Urinary bladder (tissue), 4 donors: Measurements from ENCODE around the gene H6PD. TPM values are rescaled to one million over a fixed set of nuclear protein-coding genes. Genes with fewer than 3 reads are reported as not detected.

ENCODE experiments used
- DNase-seq: peaks from one replicate; pipeline ENCODE4 v3.0.0-alpha.2; 2015; ENCODE audit errors: extremely low spot score
- H3K27ac ChIP-seq: one replicate; pipeline ENCODE4 v1.5.1; 2013; ENCODE audit warnings: low read depth, mild to moderate bottlenecking, moderate library complexity
- H3K36me3 ChIP-seq: one replicate; pipeline ENCODE4 v1.6.1; 2013; ENCODE audit warnings: mild to moderate bottlenecking, moderate library complexity; ENCODE audit not compliant: insufficient read depth
- H3K4me1 ChIP-seq: one replicate; pipeline ENCODE4 v1.6.1; 2013; ENCODE audit warnings: mild to moderate bottlenecking, moderate library complexity; ENCODE audit not compliant: insufficient read depth
- H3K4me3 ChIP-seq: one replicate; pipeline ENCODE4 v1.5.1; 2013; ENCODE audit warnings: low read depth, low read length
- WGBS: extraction: QIAGEN DNeasy Blood & Tissue Kit; methylation state at CpG from one replicate; pipeline ENCODE4 v1.1.7; 2013; 5-methylcytosine and 5-hydroxymethylcytosine counted together
- polyA plus RNA-seq: library from polyadenylated mRNA; stranded (reverse); fragments of 200-250 nt; gene quantifications from one replicate; pipeline ENCODE4 v1.2.3, GENCODE V29; 2013
- total RNA-seq: library from RNA; depleted of rRNA; stranded (reverse); fragments of >200 nt; gene quantifications from one replicate; pipeline ENCODE4 v1.2.3, GENCODE V29; 2014
- donor health status: healthy with polysubstance abuse.
- donor health status: healthy.

Gene H6PD
- total and polyA plus RNA-seq, 2 donors: 26.6 to 32.6 TPM

DNA sequence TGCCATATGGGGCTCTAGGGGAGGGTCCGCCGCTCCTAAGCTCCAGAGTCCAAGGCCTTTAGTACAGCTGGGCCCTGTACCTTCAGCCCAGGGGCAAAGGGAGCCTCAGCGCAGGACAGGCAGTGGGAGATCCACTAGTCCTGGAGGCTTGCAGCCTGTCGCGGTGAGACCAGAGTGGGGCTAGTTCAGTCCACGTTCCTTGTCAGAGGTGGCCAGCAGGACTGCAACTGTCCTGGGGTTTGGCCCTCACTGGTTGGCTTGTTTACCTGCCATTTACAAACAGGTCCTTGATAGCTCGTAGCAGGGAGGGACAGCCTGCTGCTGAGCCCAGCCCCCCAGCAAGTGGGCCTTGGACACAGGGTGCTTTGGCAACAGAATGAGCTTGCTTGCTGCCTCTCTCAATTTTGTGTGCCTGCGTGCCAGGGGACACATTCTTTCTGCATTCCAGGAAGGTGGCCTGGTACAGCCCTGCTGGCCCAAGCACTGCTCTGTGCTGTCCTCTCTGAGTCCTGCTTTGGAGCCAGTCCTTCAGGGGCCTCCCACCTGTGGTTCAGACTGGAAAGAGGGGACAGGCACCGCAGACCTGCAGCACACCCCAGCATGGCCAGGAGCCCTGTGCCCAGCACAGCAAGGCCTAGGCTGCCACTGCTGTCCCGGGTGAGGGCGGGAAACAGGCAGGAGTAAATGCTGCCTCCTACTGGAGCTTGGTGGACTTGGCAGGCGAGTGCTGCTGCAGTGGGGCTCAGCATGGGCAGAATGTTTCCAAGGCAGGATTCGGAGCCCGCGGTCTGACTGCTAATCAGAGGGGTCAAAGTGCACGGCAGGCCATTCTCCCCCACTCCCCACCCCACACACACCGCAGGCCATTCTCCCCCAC is 15.2 kb downstream of the H6PD start:
- no peaks in the 10 kb centered on the region for H3K4me1 ChIP-seq
- WGBS: 82% methylated on average over 17 of the region's 17 CpGs
- DNase-seq: no peak

DNA sequence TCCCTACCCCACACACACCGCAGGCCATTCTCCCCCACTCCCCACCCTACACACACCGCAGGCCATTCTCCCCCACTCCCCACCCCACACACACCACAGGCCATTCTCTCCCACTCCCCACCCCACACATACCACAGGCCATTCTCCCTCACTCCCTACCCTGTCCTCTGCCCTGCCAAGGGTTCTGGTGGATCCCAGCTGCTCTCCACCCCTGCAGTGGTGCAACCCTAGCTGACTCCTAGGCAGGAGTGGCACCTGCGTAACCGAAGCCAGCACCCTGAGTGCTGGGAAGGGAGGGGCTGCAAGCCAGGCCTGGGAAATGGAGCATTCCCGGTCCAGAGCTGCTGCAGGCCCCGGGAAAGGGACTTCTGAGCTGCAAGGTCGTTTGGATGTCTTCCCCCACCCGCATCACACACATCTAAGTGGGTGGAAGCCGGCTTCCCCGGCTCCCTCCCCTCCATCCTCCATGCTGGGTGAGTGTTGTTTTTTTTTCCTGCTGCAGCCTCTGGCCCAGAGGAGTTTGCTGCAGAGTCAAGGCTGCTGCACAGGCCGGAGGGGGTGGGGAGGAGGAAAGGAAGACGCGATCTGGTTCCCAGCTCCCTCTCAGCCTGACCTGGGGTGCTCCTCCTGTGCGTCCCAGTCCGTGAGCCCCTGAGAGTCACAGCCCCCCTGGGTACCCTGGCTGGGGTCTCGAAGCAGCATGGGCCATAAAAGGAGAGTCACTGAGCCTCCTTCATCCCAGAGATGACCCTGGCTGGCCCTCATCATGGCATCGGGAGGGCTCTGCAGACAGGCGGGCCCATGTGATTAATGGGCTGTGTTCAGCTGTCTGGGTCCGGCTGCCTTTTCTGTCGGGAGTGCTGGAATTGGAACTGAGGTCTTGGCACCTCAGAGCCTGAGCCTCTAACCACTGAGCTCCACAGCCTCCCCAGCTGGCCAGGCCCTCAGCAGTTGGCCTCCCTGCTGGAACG is 16.1 kb downstream of the H6PD start:
- Histone ChIP-seq H3K27ac (no peak overlapping the region), H3K36me3 (no peaks in the 10 kb centered on the region), H3K4me3 (no peak overlapping the region), H3K4me1 (no peaks in the 10 kb centered on the region)
- no peak for DNase-seq
- WGBS: 61% methylated on average over 21 of the region's 21 CpGs

More for the DNA sequence above, 15.2 kb downstream of the H6PD start:
- H3K36me3 ChIP-seq: no peaks in the 10 kb centered on the region
- no peak overlapping the region for H3K27ac ChIP-seq
- no peak overlapping the region for H3K4me3 ChIP-seq

- DNase-seq: no peak
- Histone ChIP-seq H3K36me3 (no peaks in the 10 kb centered on the region), H3K4me3 (no peak overlapping the region), H3K4me1 (no peaks in the 10 kb centered on the region), H3K27ac (no peak overlapping the region)
- WGBS: 60% methylated on average over 6 of the region's 6 CpGs
These were observed 16.9 kb downstream of the H6PD start for GRCh38 chr1:9251501-9251900.

DNA sequence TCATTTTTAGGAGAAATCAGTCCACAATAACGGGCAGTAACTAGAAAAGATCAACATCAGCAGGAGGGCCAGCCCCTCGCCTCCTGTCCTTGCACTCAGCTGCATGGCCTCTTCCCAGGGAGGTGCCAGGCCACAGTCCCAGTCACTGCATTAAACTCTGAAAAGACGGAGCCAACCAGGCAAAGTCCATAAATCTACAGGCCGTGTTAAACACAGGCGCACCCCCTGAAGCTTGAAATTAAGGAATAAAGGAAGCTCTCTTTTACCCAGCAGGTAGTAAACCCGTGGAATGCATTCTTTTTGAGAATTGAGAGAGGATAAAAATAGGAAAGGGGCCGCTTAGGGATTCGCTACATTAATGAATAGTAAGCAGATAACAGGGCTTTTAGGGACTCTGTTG is 18.4 kb downstream of the H6PD start:
- no peaks in the 10 kb centered on the region for H3K36me3 ChIP-seq
- DNase-seq: no peak
- H3K27ac ChIP-seq: no peak overlapping the region
- H3K4me3 ChIP-seq: no peak overlapping the region
- no peaks in the 10 kb centered on the region for H3K4me1 ChIP-seq
- 64% methylated on average over 8 of the region's 8 CpGs for WGBS

DNA sequence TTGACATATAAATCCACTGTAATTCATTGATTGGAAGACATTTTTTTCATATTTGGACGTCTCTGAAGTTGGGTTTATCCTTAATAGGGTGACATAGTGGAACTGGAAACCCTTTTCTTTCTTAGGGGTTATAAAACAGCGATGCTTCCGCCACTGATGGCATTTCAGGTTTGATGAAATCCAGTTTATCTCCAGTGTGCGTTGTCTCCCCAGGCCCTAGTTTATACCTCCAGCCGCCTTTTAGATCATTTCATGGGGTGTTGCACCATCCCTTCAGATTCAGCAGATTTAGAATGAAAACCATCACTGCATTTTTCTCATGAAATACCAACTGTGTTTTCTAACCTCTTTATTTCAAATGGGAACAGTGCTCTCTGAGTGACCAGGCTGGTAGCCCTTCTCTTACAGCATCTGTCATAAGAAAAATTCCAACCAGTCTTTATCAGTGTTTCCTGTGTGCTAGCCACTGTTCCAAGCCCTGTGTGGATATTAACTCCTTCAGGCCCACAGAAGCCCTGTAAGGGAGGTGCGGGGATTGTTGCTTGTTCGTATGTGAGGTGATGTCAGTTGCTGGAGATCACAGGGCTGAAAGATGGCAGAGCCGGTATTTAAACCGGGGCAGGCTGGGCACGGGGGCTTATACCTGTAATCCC is 19.0 kb downstream of the H6PD start:
- Histone ChIP-seq H3K27ac (no peak overlapping the region), H3K4me3 (no peak overlapping the region), H3K4me1 (no peaks in the 10 kb centered on the region), H3K36me3 (no peaks in the 10 kb centered on the region)
- no peak for DNase-seq
- 59% methylated on average over 10 of the region's 10 CpGs for WGBS

DNA sequence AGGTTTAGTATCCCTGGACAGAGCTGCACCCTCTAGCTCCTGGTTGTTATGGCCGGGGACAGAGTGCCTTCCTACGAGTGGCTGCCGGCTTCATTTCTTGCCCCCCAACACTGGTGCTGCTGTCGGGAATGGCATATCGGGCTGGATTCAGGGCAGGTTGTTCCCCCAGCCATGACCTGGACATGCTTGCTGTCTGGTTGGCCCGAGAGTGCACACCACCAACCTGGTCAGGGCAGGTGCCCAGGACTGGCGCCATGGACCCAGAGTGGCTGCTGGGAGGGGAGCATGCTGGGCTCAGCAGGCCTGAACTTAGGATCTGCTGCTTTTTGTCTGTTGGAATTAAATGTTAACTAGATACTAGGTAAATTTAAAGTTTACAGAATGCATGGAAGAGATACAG is 21.8 kb downstream of the H6PD start:
- no peak for DNase-seq
- 96% methylated on average over 7 of the region's 7 CpGs for WGBS
- H3K27ac ChIP-seq: no peak overlapping the region
- no peaks in the 10 kb centered on the region for H3K4me1 ChIP-seq
- no peak overlapping the region for H3K4me3 ChIP-seq
- H3K36me3 ChIP-seq: no peaks in the 10 kb centered on the region

DNA sequence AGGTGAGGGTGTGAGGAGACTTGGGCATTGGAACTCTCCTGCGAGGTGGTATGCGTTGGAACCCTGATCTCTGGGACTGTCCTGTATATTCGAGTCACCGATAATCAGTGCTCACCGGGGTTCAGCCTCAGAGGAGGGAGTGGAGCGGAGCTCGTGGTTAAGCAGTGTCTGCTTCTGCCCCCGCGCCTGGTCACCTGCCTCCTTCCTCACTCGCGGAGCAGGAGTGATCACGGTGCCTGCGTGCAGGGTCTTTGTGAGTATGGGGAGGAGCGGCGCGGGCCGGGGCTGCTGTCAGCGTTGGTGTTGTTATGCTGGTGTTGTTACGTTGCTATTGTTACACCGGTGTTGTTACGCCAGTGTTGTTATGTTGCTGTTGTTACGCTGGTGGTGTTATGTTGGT is 23.3 kb downstream of the H6PD start:
- Histone ChIP-seq H3K27ac (no peak overlapping the region), H3K4me1 (no peaks in the 10 kb centered on the region), H3K36me3 (no peaks in the 10 kb centered on the region), H3K4me3 (no peak overlapping the region)
- DNase-seq: no peak
- 95% methylated on average over 22 of the region's 22 CpGs for WGBS

- no peaks in the 10 kb centered on the region for H3K36me3 ChIP-seq
These were observed 24.1 kb downstream of the H6PD start for GRCh38 chr1:9258629-9259028.

GRCh38 chr1:9260059-9260766 is 25.6 kb downstream of the H6PD start:
- Histone ChIP-seq H3K36me3 (peaks cover 6% of the 10 kb centered on the region), H3K27ac (no peak overlapping the region), H3K4me1 (no peaks in the 10 kb centered on the region), H3K4me3 (no peak overlapping the region)
- DNase-seq: no peak
- 97% methylated on average over 20 of the region's 20 CpGs for WGBS

More at GRCh38 chr1:9258629-9259028, 24.1 kb downstream of the H6PD start:
- H3K4me1 ChIP-seq: no peaks in the 10 kb centered on the region
- no peak for DNase-seq
- WGBS: 98% methylated on average over 9 of the region's 9 CpGs
- no peak overlapping the region for H3K27ac ChIP-seq
- no peak overlapping the region for H3K4me3 ChIP-seq

DNA sequence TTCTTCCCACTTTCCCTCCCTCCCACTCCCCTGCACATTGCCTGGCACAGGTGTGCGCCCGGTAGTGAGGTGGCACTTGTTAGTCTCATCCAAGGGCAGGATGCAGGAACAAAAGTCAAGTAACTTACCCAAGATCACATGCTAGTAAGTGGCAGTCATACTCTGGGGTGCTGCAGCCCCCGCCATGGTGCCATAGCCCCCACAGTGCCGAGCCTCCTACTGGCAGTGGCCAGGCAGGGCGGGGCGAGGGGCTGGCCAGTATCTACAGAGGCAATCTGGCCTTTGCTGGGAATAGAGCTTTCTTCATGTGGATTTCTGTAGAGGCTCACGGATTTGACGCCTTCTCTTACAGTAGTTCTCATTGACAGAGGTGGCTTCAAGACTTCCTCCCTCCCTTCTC is 26.9 kb downstream of the H6PD start:
- no peak for DNase-seq
- Histone ChIP-seq H3K36me3 (peaks cover 6% of the 10 kb centered on the region), H3K4me1 (no peaks in the 10 kb centered on the region), H3K4me3 (no peak overlapping the region), H3K27ac (no peak overlapping the region)
- WGBS: 92% methylated on average over 8 of the region's 8 CpGs

GRCh38 chr1:9262096-9262986 is 27.8 kb downstream of the H6PD start:
- no peak overlapping the region for H3K4me3 ChIP-seq
- H3K4me1 ChIP-seq: no peaks in the 10 kb centered on the region
- DNase-seq: no peak
- H3K27ac ChIP-seq: no peak overlapping the region
- peaks cover 6% of the 10 kb centered on the region for H3K36me3 ChIP-seq
- WGBS: 90% methylated on average over 33 of the region's 33 CpGs

- H3K27ac ChIP-seq: no peak overlapping the region
- 94% methylated on average over 26 of the region's 26 CpGs for WGBS
- no peaks in the 10 kb centered on the region for H3K4me1 ChIP-seq
- peaks cover 6% of the 10 kb centered on the region for H3K36me3 ChIP-seq
- no peak overlapping the region for H3K4me3 ChIP-seq
- DNase-seq: no peak
These were observed 28.8 kb downstream of the H6PD start for GRCh38 chr1:9263276-9263855.
